ENCODE data around the gene VPS37C.
"Not testable (repeated sequence)": the region's sequence is repeated elsewhere in the genome, so short reads cannot be mapped to it uniquely, and the experiment has no call there.

Gene VPS37C

DNA sequence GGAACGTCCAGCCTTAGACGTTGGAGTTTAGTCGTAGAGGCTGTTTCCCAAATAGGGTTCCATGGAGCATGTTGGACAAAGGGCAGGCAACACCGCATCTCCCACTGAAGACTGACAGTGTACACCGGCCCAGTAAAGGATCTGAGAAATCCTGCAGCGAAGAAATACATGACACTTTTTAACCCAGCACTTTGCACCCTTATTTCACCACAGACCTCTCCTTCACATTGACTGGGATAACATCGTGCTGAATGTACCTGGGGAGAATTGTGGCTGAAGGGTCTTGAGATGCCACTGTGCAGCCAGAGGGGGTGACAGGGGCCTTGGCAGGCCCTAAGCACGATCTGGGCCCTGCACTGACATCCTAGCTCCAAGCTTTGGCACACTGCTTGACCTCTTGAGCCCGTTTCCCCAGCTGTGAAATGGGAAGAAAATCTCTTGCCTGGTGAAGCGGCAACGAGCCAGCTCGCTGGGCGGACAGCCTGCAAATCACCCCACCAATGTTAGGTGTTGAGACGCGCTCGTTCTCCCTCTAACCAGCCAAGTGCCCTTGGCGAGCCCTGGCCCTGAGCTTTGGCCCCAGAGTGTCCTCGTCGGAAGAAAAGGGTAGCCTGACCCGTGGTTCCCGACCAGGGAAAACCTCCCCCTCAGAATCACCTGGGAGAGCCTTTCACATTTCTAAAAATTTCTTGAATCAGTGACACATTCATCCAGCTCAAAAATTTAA is 45.6 kb downstream of the VPS37C start:
- no peak for DNase-seq

DNA sequence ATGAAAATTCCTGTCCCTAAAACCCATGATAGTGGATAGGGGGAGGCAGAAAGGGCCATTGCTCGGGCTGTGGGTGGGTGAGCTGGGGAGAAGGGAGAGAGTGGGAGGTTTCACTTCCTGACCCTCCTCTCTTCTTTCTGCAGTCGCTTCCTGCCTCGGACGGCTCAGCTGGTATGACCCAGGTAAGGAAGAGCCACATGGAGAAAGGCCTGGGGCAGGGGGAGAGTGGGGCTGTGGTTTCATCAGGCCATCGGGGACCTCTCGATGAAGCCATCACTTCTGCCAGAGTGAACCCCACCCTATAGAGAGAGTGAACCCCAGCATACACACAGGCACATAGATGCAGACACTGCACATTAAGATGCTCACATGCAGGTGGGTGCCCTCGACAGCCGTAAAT is 46.3 kb downstream of the VPS37C start:
- no peak for DNase-seq

DNA sequence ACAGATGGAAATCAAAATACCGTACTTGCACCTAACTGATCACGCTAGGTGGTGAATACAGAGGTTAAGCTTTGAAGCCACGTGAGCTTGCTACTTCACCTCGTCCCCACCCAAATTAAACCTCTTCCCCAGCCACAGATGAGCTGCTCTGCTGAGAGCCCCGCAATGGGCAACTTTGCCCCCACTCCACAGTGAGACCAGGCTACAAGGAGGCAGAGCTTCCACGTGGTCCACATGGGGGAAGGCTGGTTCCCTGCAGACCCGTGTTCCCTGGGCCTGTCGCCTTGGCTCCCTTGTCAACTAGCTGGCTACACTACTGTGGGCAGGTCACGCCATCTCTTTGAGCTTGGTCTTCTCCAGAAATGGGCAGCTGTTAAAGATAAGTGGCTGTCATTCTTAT is 48.0 kb downstream of the VPS37C start:
- DNase-seq, result no peak

DNA sequence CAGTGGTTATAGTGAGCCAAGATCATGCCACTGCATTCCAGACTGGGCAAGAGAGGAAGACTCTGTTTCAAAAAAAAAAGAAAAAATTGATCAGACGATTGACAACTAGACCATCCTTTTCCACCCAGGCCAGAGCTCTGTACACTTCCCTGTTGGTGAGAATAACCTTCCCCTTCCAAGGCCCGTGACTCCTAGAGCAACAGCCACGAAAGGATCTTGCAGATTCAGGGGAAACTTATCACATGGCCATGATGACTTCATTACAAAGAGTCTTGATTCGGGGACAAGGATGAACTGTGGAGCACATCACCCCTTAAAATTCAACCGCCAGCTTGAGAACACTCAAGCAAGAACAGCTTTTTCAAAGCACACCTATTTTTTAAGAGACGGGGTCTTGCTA is 48.7 kb downstream of the VPS37C start:
- no peak for DNase-seq

DNA sequence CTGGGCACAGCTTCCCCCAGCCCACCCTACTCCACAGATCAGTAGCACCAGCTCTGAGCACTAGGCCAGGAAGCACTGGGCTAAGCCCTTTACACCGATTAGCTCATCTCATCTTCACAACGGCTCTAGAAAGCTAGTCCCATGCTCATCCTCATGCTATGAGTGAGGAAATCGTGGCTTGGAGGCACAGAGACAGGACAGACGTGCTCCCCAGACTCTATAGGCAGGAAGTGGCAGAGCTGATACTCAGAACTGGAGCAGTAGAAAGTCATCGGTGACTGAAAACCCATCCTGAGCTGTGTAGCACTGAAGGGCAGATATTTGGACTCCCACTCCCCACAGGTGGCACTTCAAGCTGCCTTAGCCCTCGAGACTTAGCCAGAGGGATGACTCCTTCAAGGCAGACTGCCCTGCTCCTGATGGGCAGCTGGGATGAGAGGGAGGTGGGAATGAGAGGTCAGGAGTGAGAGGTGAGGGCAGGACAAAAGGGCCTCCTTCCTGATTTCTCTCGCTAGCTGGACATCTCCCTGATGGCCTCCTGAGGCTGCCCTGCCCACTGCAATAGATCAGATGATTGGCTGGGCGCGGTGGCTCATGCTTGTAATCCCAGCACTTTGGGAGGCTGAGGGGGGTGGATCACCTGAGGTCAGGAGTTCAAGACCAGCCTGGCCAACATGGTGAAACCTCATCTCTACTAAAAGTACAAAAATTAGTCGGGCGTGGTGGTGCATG is 49.3 kb downstream of the VPS37C start:
- no peak for DNase-seq

DNA sequence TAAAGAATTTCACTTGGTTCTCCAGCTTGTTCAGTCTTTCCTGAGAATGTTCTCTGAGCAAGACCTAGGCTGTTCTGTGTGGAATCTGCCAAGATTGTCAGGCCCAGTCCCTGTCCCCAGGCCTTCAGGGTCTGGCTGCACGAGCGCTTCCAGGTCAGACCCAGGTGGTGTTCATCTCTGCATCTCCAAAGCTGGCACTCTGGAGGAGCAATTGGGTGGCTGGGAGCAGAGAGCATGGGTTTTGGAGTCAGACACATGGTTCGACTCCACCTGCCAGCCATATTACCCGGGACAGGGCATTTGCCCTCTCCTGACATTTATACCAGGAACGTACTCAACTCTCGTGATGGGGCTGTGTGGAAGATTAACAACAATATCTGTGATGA is 50.2 kb downstream of the VPS37C start:
- DNase-seq, result no peak

DNA sequence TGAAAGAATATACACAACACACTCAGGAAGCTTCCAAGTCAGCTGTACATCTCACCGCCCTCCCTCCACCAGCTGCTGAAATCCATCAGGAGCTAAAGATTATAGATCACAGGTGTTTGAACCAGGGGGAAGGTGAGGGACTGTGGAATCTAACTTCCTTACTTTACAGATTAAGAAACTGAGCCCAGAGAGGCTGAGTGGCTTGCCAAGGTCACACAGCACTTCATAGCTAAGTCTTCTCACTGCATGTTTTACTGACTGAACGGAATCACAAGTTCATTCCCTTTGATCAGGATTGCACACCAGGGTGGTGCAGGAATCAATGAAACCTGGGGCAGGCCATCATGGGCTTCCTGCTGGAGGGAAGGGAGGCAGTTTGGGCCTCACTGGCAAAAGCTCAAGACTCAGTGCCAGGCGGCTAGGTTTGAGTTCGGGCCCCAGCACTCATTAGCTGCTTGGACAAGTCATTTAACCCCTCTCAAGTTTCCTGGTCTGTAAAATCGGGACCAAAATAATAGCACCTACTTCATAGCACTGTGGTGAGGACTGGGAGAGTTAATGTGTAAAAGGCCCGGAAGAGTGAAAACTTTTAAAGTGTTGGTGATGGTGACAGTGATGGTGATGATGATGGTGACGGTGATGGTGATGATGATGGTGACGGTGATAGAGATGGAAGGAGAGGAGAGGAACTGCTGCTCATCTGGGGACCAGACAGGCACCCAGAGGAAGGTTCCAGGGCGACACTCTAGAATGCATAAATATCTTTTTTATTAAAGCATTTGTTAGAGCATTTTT is 50.8 kb downstream of the VPS37C start:
- DNase-seq, result no peak

DNA sequence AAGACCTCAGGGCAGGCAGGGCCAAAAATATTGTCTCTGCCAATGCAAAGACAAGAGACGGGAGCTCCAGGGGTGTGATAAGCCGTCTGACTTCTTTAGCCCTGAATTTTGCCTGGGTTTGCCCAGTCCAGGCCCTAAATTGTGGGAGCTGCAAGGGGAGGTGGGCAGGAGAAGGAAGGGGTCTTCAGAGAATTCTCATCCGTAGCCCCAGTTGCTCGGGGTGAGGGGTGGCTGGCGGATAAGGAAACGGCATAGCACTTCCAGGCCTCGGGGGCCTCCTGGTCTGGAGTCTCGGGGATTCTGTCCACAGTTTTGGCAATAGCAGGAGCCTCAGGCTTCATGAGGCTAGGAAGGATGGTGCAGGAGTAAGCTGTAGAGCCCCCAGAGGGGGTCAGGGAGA is 51.6 kb downstream of the VPS37C start:
- DNase-seq, result no peak

DNA sequence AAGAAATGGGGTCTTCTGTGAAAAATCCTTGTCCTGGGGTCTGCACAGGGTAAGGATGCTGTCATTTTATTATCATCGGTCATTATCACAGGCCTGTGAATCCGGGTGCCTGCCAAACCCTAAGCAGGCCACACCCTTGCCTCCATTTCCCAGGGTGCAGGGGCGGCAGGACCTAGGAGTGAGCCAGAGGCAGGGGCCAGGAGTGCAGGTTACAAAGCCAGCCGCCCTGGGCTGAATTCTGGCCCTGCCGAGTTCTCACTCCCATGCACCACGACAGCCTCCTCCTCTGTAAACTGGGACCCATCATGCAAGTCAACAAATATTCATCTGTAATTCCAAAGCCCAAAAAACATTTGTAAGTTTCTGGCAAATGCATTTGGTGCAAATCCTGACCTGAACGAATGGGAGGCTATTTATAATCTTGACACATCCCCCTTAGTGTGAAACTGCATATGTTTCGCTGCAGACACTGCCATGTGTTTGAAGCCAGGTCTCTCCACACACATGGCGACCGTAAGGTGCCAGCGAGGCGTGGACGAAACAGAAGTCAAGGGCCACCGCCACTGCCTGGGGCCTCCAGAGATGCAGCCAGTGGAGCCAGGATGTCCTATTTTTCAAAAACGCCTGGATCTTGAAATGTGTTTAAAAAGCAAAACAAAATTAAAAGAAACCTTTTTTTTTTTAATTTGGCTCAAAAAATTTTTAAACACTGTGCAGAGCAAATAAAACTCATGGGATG is 52.2 kb downstream of the VPS37C start:
- DNase-seq, result no peak

DNA sequence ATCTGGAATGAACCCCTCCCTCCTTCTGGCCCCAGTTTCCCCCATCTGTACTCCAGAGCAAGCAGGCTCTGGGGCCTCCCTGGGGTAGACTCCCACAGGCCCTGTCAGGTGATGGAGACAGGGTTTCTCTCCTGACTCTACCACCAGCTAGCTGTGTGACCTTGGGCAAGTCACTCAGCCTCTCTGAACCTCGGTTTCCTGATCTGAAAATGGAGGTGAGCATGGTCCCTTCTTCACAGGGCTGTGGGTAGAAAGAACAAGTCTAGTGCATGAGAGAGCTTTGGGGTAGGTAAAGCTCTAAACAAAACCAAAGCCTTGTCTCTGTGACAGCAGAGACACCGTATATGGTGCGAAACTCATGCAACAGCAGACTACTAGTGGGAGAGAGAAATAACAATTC is 53.3 kb downstream of the VPS37C start:
- DNase-seq, result no peak

DNA sequence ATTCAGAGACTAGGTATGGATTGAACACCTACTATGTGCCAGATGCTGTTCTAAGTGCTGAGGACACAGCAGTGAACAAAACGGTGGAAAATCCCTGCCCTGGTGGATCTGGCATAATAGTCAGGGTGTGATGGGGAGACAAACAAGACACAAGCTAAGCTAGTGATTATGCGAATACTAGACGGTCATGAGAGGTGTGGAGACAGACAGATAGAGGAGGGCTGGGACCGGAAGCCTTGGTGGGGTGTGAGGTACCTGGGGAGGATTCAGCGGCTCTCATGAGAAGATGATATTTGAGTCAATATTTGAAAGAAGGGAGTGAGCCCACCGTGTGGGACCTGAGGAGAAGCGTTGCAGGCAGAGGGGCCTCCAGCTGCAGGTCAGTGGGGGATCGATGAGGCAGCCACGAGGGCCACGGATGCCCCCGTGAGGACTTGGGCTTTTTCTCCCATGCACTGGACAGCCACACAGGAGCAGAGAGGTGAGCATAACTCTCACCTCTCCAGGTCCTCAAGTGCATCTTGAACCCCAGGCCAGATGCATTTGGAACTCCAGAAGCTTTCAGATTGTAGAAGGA is 54.2 kb downstream of the VPS37C start:
- DNase-seq, result no peak

DNA sequence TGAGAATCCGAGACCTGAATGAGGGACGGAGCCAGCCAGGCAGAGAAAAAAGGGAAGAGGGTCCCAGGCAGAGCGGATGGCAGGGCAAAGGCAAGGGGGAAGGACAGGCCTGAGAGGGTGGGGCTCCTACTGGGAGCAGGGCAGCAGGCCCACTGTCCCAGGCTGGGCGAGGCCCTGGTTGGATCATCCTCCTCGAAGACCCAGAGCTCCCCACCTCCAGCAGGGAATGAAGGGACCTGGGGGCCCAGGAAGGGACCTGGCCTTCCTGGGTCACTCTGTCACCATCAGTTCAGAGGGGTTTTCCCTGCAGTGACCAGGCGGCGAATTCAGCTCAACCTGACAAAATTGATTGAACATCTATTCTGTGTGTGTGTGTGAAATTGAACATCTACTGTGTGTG is 54.9 kb downstream of the VPS37C start:
- no peak for DNase-seq

DNA sequence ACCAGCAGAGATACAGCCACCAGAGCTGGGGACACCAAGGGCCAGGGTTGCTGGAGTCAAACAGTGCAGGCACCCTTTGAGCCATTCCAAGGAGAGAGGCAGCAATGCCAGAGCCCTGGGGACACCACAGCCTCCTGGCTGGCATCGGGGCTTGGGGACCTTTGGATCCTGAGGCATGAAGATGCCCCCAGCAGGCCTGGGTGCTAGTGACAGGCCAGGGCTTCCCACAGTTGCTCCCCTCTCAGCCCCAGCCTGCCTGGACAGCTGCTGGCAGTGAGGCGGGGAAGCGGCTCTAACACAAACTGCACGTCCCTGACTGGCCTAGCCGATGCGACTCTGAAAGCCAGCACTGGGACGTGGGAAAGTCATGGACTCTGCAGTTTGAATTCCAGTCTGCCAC is 56.3 kb downstream of the VPS37C start:
- DNase-seq, result no peak

DNA sequence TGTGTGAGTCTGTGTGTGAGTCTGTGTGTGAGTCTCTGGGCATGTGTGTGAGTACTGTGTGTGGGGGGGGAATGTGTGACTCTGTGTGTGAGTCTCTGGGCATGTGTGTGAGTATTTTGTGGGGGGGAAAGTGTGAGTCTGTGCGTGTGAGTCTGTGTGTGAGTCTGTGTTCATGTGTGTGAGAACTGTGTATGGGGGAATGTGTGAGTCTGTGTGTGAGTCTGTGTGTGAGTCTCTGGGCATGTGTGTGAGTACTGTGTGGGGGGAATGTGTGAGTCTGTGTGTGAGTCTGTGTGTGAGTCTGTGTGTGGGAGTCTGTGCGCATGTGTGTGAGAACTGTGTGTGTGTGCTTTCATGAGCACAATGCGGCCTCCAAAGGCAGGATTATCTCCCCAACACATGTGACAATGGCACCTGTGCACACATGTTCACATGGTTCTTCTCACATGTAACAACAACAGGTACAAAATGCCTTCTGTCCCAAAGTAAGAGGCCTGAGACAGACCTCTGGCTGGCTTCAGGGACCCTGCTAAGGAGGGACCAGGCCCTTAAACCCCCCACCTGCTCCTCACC is 57.3 kb downstream of the VPS37C start:
- no peak for DNase-seq

DNA sequence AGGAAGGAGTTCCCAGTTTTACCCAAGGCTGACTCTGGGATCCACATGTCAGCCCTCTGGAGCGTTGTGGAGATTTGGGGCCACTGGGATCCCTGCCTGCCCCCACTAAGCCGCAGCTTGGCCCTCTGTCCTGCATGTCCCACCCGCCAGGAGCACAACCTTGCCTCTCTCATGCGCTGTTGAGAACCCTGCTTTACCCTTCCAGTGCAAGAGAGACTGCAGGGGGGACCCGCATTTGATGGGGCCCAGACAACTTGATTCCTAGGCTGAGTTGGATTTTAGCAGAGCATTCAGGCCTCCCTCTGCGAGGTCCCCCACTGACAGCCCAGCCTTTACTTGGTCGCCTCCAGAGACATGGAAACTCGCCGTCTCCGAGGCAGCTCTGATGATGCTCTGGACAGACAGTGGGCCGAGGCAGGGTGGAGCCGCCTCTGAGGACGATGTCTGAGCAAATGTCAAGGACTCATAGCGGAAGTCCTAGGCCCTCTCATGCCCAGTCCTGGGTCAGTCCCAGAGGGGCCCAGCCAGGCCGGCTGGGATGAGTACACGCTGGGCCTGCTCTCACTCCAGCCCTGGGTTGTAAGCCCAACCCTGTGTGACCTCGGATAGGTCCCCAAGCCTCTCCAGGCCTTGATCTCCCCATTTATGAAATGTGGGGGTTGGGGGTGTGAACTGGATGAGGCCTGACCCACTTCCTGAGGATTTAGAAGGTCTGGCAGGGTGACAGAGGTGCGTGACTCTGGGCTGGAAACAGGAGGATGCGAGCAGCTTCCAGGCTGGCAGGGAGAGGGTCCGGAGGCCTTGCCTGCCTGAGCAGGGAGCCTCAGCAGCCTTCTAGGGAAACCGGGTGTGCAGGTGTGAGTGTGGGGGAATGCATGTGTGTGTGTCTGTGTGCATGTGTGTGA is 58.3 kb downstream of the VPS37C start:
- DNase-seq, result no peak

DNA sequence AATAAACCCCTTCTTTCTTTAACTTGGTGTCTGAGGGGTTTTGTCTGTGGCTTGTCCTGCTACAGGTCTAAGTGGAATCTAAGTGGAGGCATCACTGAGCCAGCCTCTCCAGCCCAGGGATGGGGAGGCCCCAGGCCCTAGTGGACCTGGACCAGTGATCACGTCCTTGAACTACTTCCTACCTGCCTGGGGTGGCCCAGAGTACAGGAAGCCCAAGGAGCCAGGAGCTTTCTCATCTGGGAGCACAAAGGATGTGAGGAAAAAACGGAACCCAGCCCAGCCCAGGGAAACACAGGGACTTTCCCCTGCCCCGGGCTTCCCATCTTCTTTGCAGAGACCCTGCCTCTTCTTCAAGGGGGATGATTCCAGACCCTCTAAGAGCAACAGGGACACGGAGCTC is 62.4 kb downstream of the VPS37C start:
- DNase-seq, result no peak

DNA sequence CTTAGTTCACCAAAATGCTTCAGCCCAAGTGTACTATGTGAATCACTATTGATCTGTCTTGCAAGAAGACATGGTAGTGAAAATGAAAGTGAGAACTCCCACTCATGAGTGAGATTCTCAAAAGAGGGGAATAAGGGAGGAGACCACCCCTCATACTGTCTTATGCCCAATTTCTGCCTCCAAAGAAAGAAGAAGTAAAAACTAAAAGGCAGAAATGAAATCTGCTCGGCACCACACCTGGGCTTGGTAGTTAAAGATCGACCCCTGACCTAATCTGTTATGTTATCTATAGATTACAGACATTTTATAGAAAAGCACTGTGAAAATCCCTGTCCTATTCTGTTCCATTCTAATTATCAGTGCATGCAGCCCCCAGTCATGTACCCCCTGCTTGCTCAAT is 63.0 kb downstream of the VPS37C start:
- not testable (repeated sequence) for DNase-seq

DNA sequence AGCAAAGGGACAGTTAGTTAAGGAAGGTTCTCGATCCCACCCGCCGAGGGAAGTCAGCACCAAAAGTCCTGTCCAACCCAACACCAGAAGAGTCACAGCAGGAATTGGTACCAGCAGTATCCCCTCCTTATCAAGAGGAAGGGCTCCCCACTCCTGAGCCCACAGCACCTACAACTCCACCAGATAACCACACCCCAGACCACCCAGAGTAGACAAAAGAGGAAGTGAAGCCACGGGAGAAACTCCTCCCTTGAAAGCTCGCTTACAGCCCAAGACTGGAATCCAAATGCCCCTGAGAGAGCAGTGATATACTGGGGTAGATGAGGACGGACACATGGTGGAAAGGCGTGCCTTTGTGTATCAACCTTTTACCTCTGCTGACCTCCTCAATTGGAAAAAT is 66.2 kb downstream of the VPS37C start:
- DNase-seq, result no peak

DNA sequence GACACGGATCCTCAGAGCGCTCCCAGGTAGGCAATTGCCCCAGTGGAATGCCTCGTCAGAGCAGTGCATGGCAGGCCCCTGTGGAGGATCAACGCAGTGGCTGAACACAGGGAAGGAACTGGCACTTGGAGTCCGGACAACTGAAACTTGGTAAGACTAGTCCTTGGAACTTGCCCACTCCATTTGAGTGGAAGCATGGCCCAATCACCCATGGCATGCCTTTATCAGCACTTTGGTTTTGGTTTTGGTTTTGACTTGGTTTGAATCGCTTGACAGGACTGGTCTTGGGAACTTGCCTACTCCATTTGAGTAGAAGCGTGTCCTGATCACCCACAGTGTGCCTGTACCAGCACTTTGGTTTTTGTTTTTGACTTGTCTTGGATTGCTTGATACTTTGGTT is 67.1 kb downstream of the VPS37C start:
- not testable (repeated sequence) for DNase-seq

DNA sequence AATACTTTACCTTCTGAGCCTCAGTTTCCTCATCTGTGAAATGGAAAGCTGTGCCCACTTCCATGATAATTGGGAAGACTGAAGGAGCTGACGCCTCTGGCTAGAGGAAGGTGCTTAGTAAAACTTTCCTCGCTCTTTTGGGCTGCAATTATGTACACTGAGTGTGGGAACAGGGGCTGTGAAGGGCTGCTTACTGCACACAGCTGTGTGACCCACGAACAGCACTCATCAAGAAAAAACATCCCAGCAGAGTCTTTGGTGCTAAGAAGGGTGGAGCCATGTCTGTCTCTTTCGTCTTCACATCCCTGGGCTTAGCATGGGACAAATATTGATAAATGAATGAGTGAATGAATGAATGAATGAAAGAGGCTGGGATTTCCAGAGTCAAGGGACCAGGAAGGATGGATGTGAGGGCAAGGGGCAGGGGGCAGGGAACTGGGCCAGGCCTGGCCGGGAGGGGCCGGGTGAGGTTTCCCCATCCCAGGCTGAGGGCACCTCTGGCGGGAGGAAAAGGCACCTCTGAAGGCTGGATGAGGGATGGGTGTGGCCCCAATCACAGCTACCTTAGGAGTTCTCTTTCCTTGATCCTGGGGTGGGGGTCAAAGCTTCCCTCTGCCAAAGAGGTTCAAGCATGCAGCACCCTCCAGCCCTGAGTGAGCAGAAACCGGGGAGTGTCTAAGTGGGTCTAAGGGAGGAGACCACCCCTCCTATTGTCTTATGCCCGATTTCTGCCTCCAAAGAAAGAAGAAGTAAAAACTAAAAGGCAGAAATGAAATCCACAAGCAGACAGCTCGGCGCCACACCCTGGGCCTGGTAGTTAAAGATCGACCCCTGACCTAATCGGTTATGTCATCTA is 68.1 kb downstream of the VPS37C start:
- DNase-seq, result no peak

All from NCI-H2171 treated with DMSO at 0.1 percent for 48 hours (cell line).